Ovary (tissue), 9 donors: Measurements from ENCODE around the gene MSI2. TPM values are rescaled to one million over a fixed set of nuclear protein-coding genes. Genes with fewer than 3 reads are reported as not detected.

ENCODE experiments used
- DNase-seq, 5 donors: peaks; one replicate each; pipeline ENCODE4 v3.0.0-alpha.2; 2019 to 2020
- H3K27ac ChIP-seq, 2 donors: fragments of 200-600 bp; one replicate each; pipeline versions ENCODE4 v1.5.1 to v1.8.0; 2019 to 2022
- H3K27me3 ChIP-seq: fragments of 200-600 bp; one replicate; pipeline ENCODE4 v1.8.0; 2022
- H3K36me3 ChIP-seq: fragments of 200-600 bp; sonication (generic); one replicate; pipeline ENCODE4 v1.5.1; 2019
- H3K4me1 ChIP-seq: one replicate; pipeline ENCODE4 v1.8.1; 2013; ENCODE audit warnings: mild to moderate bottlenecking, moderate library complexity; ENCODE audit not compliant: insufficient read depth
- H3K4me3 ChIP-seq: fragments of 200-600 bp; sonication (generic); one replicate; pipeline ENCODE4 v1.5.1; 2017
- H3K9me3 ChIP-seq, 2 donors: fragments of 200-600 bp in 1 of 2; sonication (generic) in 1 of 2; one replicate each; pipeline versions ENCODE4 v1.5.1 to v1.8.1; 2013 to 2019; ENCODE audit warnings: mild to moderate bottlenecking in 1 of 2, moderate library complexity in 1 of 2
- CTCF ChIP-seq, 3 donors: fragments of 450-650 bp in 2 of 3; fragments of 200-600 bp in 1 of 3; IDR thresholded peaks; one replicate each; pipeline versions ENCODE4 v1.5.1 to v1.8.0; 2016 to 2022; ENCODE audit warnings: antibody characterized with exemption in 3 of 3, mild to moderate bottlenecking in 1 of 3
- EP300 ChIP-seq: sonication (generic); formaldehyde crosslinking; IDR thresholded peaks from one replicate; pipeline ENCODE4 v1.6.1; 2017; ENCODE audit warnings: antibody characterized with exemption
- POLR2A ChIP-seq: fragments of 450-650 bp; IDR thresholded peaks from one replicate; pipeline ENCODE4 v1.6.1; 2017; ENCODE audit warnings: antibody characterized with exemption, mild to moderate bottlenecking, moderate library complexity
- WGBS, 3 donors: extraction: QIAGEN DNeasy Blood & Tissue Kit in 1 of 3; methylation state at CpG; one replicate each; pipeline versions ENCODE4 v1.1.5 to v1.1.7; 2013 to 2017; 5-methylcytosine and 5-hydroxymethylcytosine counted together
- intact Hi-C, 4 donors: fragments of 100-400 bp; cut with DNase I; formaldehyde crosslinking; loops; one replicate each; pipeline versions ENCODE4 v1.11.0 to v1.15.1; 2022 to 2023
- polyA plus RNA-seq, 2 donors: library from polyadenylated mRNA; stranded (reverse); fragments of 200-250 nt in 1 of 2; fragments of 350-450 nt in 1 of 2; fragmentation: Illumina TruSeq in 1 of 2; extraction: RNeasy Lipid Tissue Mini Kit (QIAGEN cat#74804) in 1 of 2; gene quantifications; one replicate each; pipeline ENCODE4 v1.2.3, GENCODE V29; 2013 to 2014
- total RNA-seq, 7 donors: library from RNA; depleted of rRNA in 2 of 7; stranded (reverse); fragments of >200 nt in 2 of 7; fragmentation: NEBNext Ultra II Directional in 3 of 7; extraction: Animal tissue kit (Norgen Biotek cat#: 25700) in 3 of 7; gene quantifications; one replicate each; pipeline versions ENCODE4 v1.1.0 to v1.2.4, GENCODE V29; 2016 to 2023
- donor health status: DM: no; HTN: no; CAD: no; lungs with moderate emphysema.
- donor health status: DM: no; HTN: no; CAD: no.
- donor health status: Bipolar disorder and iron deficiency.
- donor health status: DM: yes; HTN: yes; CAD: no.
- donor health status: DM: no; HTN: no; CAD: no.
- donor health status: DM: yes; HTN: yes; CAD: no.

Gene MSI2
- total and polyA plus RNA-seq, 9 donors, result 43.1 to 199 (median 120) TPM

- DNase-seq, result no peak
- H3K27ac ChIP-seq, result no peak overlapping the region
- TF ChIP-seq CTCF (IDR thresholded peaks at IDR 0.05) (no peak), EP300 (no peak), POLR2A (no peak)
- H3K9me3 ChIP-seq, result no peaks in the 10 kb centered on the region
- intact Hi-C loops, result no loop called here
- WGBS, 3 donors, result 83 to 94% (median 94%) methylated on average over 12 of the region's 12 CpGs
- no peaks in the 10 kb centered on the region for H3K27me3 ChIP-seq
- peaks cover 4% of the 10 kb centered on the region for H3K4me1 ChIP-seq
- H3K36me3 ChIP-seq, result no peaks in the 10 kb centered on the region
- no peak overlapping the region for H3K4me3 ChIP-seq
Observed at GRCh38 chr17:57561072-57561861, 304.9 kb downstream of the MSI2 start.

GRCh38 chr17:57562184-57562698 lies 305.9 kb downstream of the MSI2 start:
- peaks cover 4% of the 10 kb centered on the region for H3K4me1 ChIP-seq
- no peaks in the 10 kb centered on the region for H3K27me3 ChIP-seq
- H3K4me3 ChIP-seq, result no peak overlapping the region
- intact Hi-C loops, result no loop called here
- WGBS, 3 donors, result 79 to 89% (median 87%) methylated on average over 7 of the region's 7 CpGs
- TF ChIP-seq POLR2A, result no peak
- no peak for TF ChIP-seq EP300
- TF ChIP-seq CTCF (IDR thresholded peaks at IDR 0.05), result no peak
- no peaks in the 10 kb centered on the region for H3K36me3 ChIP-seq
- no peak for DNase-seq
- H3K9me3 ChIP-seq, result no peaks in the 10 kb centered on the region
- no peak overlapping the region for H3K27ac ChIP-seq

DNA sequence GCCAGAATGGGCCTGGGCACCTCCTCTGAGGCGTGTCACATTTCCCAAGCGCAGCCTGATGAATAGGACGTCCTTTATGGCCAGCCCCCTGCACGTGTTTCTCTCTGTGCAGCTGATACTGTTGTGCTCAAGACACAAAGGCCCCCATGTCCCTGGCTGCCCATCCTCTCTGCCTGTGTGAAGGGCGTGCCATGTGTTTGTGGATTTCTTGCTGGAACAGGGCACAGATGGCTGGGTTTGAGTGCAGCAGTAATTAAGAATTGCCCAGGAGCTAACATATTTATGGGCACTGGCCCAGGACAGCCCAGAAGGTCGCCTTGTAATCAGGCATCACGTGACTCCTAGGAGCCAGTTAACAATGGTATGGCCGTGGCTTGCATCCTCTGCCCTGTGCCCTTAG lies 307.6 kb downstream of the MSI2 start:
- 88 to 90% (median 90%) methylated on average over 8 of the region's 8 CpGs for WGBS, 3 donors
- no peaks in the 10 kb centered on the region for H3K4me1 ChIP-seq
- H3K9me3 ChIP-seq, result no peaks in the 10 kb centered on the region
- TF ChIP-seq EP300 (no peak), POLR2A (no peak), CTCF (IDR thresholded peaks at IDR 0.05) (no peak)
- no peaks in the 10 kb centered on the region for H3K36me3 ChIP-seq
- DNase-seq, result no peak
- H3K27ac ChIP-seq, result no peak overlapping the region
- no peak overlapping the region for H3K4me3 ChIP-seq
- no peaks in the 10 kb centered on the region for H3K27me3 ChIP-seq
- intact Hi-C loops, result no loop called here

DNA sequence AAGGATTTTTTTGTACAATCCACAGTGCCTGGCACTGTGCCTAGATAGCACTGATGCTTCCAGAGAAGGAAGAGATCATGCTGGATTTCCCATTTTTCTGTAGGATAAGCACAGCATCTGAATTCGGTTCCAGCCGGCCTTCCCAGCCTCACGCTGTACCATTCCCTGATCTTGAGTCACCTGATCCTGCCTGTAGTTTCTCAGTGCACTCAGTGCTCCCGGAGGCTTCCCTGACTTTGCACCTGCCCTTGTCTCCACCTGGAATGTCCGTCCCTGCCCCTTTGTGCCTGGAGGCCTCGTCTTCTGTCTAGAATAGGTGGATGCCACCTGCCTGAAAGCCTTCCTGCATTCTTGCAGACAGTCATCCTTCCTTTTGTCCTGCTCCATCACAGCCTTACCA lies 308.9 kb downstream of the MSI2 start:
- Histone ChIP-seq H3K27me3 (no peaks in the 10 kb centered on the region), H3K9me3 (no peaks in the 10 kb centered on the region), H3K4me1 (no peaks in the 10 kb centered on the region), H3K36me3 (no peaks in the 10 kb centered on the region), H3K4me3 (no peak overlapping the region), H3K27ac (no peak overlapping the region)
- 95 to 97% (median 96%) methylated on average over 6 of the region's 6 CpGs for WGBS, 3 donors
- intact Hi-C loops, result loop anchor here in 1 of 4 donors (5.0 kb wide), 1 partner anchor 1077 kb away; no protein-coding TSS in a partner anchor
- no peak for TF ChIP-seq EP300
- no peak for TF ChIP-seq CTCF (IDR thresholded peaks at IDR 0.05)
- TF ChIP-seq POLR2A, result no peak
- no peak for DNase-seq
